SK-N-SH treated with all-trans-retinoic acid at 6 μM for 48 hours (cell line): ENCODE results near the gene ADARB2.

Source experiments
- ATAC-seq: fragments of 200-7000 bp; cut with Tn5 transposase; 3 replicates; pipeline ENCODE4 v1.9.1; 2020; ENCODE audit warnings: mild to moderate bottlenecking, moderate library complexity
- ARNTL ChIP-seq: fragments of 450-650 bp; formaldehyde crosslinking; IDR thresholded peaks from 2 replicates; pipeline ENCODE4 v1.5.0; 2020; ENCODE audit warnings: low read depth, mild to moderate bottlenecking, moderate library complexity, borderline replicate concordance
- BACH2 ChIP-seq: fragments of 250-450 bp; sonication (Bioruptor Pico); IDR thresholded peaks from 2 replicates; pipeline ENCODE4 v1.9.0; 2021; ENCODE audit warnings: mild to moderate bottlenecking, borderline replicate concordance
- CSRNP3 ChIP-seq: fragments of 250-450 bp; sonication (Bioruptor Pico); IDR thresholded peaks from 2 replicates; pipeline ENCODE4 v1.5.1; 2021; ENCODE audit warnings: mild to moderate bottlenecking, moderate library complexity
- ESRRG ChIP-seq: fragments of 250-450 bp; sonication (Bioruptor Pico); IDR thresholded peaks from 2 replicates; pipeline ENCODE4 v1.6.1; 2021; ENCODE audit warnings: mild to moderate bottlenecking
- GLIS3 ChIP-seq: fragments of 250-450 bp; sonication (Bioruptor Pico); IDR thresholded peaks from 2 replicates; pipeline ENCODE4 v1.5.0; 2020; ENCODE audit warnings: mild to moderate bottlenecking, moderate library complexity
- ISL1 ChIP-seq: fragments of 250-450 bp; sonication (Bioruptor Pico); IDR thresholded peaks from 2 replicates; pipeline ENCODE4 v2.1.2; 2022; ENCODE audit warnings: mild to moderate bottlenecking, moderate library complexity
- OSR1 ChIP-seq: fragments of 250-450 bp; sonication (Bioruptor Pico); IDR thresholded peaks from 2 replicates; pipeline ENCODE4 v1.8.0; 2022; ENCODE audit warnings: moderate library complexity, mild to moderate bottlenecking, inconsistent platforms
- PATZ1 ChIP-seq: fragments of 250-450 bp; sonication (Bioruptor Pico); IDR thresholded peaks from 2 replicates; pipeline ENCODE4 v1.8.0; 2020; ENCODE audit warnings: mild to moderate bottlenecking, moderate library complexity, borderline replicate concordance
- POU6F1 ChIP-seq: fragments of 250-450 bp; sonication (Bioruptor Pico); IDR thresholded peaks from 2 replicates; pipeline ENCODE4 v1.8.0; 2021; ENCODE audit warnings: low read depth, mild to moderate bottlenecking, moderate library complexity, borderline replicate concordance
- PPARA ChIP-seq: fragments of 250-450 bp; sonication (Bioruptor Pico); IDR thresholded peaks from 2 replicates; pipeline ENCODE4 v1.5.0; 2020; ENCODE audit warnings: mild to moderate bottlenecking, borderline replicate concordance
- SNAI2 ChIP-seq: fragments of 250-450 bp; sonication (Bioruptor Pico); IDR thresholded peaks from 2 replicates; pipeline ENCODE4 v1.5.0; 2020; ENCODE audit warnings: mild to moderate bottlenecking, moderate library complexity
- TCF4 ChIP-seq: fragments of 250-450 bp; sonication (Bioruptor Pico); IDR thresholded peaks from 2 replicates; pipeline ENCODE4 v1.8.0; 2021; ENCODE audit warnings: mild to moderate bottlenecking, moderate library complexity, borderline replicate concordance
- TOX ChIP-seq: fragments of 250-450 bp; sonication (Bioruptor Pico); IDR thresholded peaks from 2 replicates; pipeline ENCODE4 v1.8.0; 2021; ENCODE audit warnings: mild to moderate bottlenecking, moderate library complexity, borderline replicate concordance
- TSHZ2 ChIP-seq: fragments of 250-450 bp; sonication (Bioruptor Pico); IDR thresholded peaks from 2 replicates; pipeline ENCODE4 v1.5.0; 2020; ENCODE audit warnings: mild to moderate bottlenecking, moderate library complexity
- ZFP3 ChIP-seq: fragments of 250-450 bp; sonication (Bioruptor Pico); IDR thresholded peaks from 2 replicates; pipeline ENCODE4 v1.5.0; 2020; ENCODE audit warnings: mild to moderate bottlenecking, moderate library complexity
- ZFP30 ChIP-seq: fragments of 450-650 bp; formaldehyde crosslinking; IDR thresholded peaks from 2 replicates; pipeline ENCODE4 v1.5.0; 2022; ENCODE audit warnings: mild to moderate bottlenecking, moderate library complexity
- ZNF565 ChIP-seq: fragments of 450-650 bp; formaldehyde crosslinking; conservative IDR thresholded peaks from 2 replicates; pipeline ENCODE4 v1.5.0; 2020; ENCODE audit warnings: low read depth, mild to moderate bottlenecking, moderate library complexity
- ZNF70 ChIP-seq: fragments of 450-650 bp; formaldehyde crosslinking; IDR thresholded peaks from 2 replicates; pipeline ENCODE4 v1.5.0; 2020; ENCODE audit warnings: mild to moderate bottlenecking, moderate library complexity
- ZNF8 ChIP-seq: fragments of 450-650 bp; formaldehyde crosslinking; IDR thresholded peaks from 2 replicates; pipeline ENCODE4 v1.5.0; 2020; ENCODE audit warnings: mild to moderate bottlenecking, moderate library complexity

Gene ADARB2

GRCh38 chr10:1638889-1639419, 98.4 kb downstream of the ADARB2 start:
- ATAC-seq: no peak
- no peak for TF ChIP-seq POU6F1
- TF ChIP-seq ZNF70 (CRISPR knock-in tag): no peak
- no peak for TF ChIP-seq ESRRG (CRISPR knock-in tag)
- TF ChIP-seq ISL1 (CRISPR knock-in tag): no peak
- no peak for TF ChIP-seq GLIS3 (CRISPR knock-in tag)
- no peak for TF ChIP-seq OSR1 (CRISPR knock-in tag)
- TF ChIP-seq TOX (CRISPR knock-in tag): no peak
- TF ChIP-seq ZNF8 (CRISPR knock-in tag): no peak
- TF ChIP-seq CSRNP3: no peak
- no peak for TF ChIP-seq ZFP3 (CRISPR knock-in tag)
- no peak for TF ChIP-seq TSHZ2 (CRISPR knock-in tag)
- TF ChIP-seq PPARA (CRISPR knock-in tag): no peak
- no peak for TF ChIP-seq BACH2 (CRISPR knock-in tag)
- TF ChIP-seq, all 23 proteins: peak for 0

- ATAC-seq: no peak
- no peak for TF ChIP-seq ZFP30 (CRISPR knock-in tag)
- no peak for TF ChIP-seq OSR1 (CRISPR knock-in tag)
- no peak for TF ChIP-seq SNAI2
- TF ChIP-seq ISL1 (CRISPR knock-in tag): no peak
- TF ChIP-seq GLIS3 (CRISPR knock-in tag): no peak
- no peak for TF ChIP-seq CSRNP3
- TF ChIP-seq PATZ1: no peak
- TF ChIP-seq ESRRG (CRISPR knock-in tag): no peak
- TF ChIP-seq TCF4 (CRISPR knock-in tag): no peak
- TF ChIP-seq ZNF8 (CRISPR knock-in tag): no peak
- TF ChIP-seq TOX (CRISPR knock-in tag): no peak
- TF ChIP-seq POU6F1: no peak
- TF ChIP-seq PPARA (CRISPR knock-in tag): no peak
- TF ChIP-seq ZNF565 (CRISPR knock-in tag): no peak
- TF ChIP-seq ZFP3 (CRISPR knock-in tag): no peak
- TF ChIP-seq ARNTL (CRISPR knock-in tag): no peak
- no peak for TF ChIP-seq ZNF70 (CRISPR knock-in tag)
- no peak for TF ChIP-seq BACH2 (CRISPR knock-in tag)
Observed at GRCh38 chr10:1635340-1635739, 102.0 kb downstream of the ADARB2 start.
